NCI-H748 (cell line): Measurements from ENCODE around the gene ALKBH2.
A peak's percentile ranks its signal among the peaks of the same experiment; 100 is the strongest.

ENCODE experiments used
- DNase-seq: peaks from one replicate; lab custom pipeline; 2025; ENCODE audit not compliant: unreplicated experiment; lab: John Stamatoyannopoulos, UW

Gene ALKBH2

GRCh38 chr12:109093022-109093918, at the start of gene ALKBH2:
TSS of gene ALKBH2 (minus strand) at chr12:109093472. CDS start at chr12:109092786, 686 bp downstream.
- DNase-seq = peak; percentile 94

- DNase-seq = no peak
Observed at GRCh38 chr12:109140560-109140959, 47.3 kb upstream of the ALKBH2 start.

GRCh38 chr12:109139791-109140190, 46.5 kb upstream of the ALKBH2 start:
- DNase-seq = no peak

GRCh38 chr12:109139360-109139759, 46.1 kb upstream of the ALKBH2 start:
- DNase-seq = no peak

GRCh38 chr12:109137055-109137454, 43.8 kb upstream of the ALKBH2 start:
- DNase-seq = no peak

GRCh38 chr12:109134186-109134917, 41.1 kb upstream of the ALKBH2 start:
- DNase-seq = no peak

GRCh38 chr12:109131154-109132050, 38.1 kb upstream of the ALKBH2 start:
- no peak for DNase-seq

GRCh38 chr12:109130297-109131153, 37.3 kb upstream of the ALKBH2 start:
- DNase-seq = no peak

- DNase-seq = no peak
Observed at GRCh38 chr12:109127533-109128242, 34.4 kb upstream of the ALKBH2 start.

GRCh38 chr12:109126784-109127183, 33.5 kb upstream of the ALKBH2 start:
- no peak for DNase-seq

- peak; percentile 27 for DNase-seq
Observed at GRCh38 chr12:109125791-109126190, 32.5 kb upstream of the ALKBH2 start.

- no peak for DNase-seq
Observed at GRCh38 chr12:109124878-109125648, 31.8 kb upstream of the ALKBH2 start.

GRCh38 chr12:109121346-109121880, 28.1 kb upstream of the ALKBH2 start:
- no peak for DNase-seq

- no peak for DNase-seq
Observed at GRCh38 chr12:109120557-109120956, 27.3 kb upstream of the ALKBH2 start.

GRCh38 chr12:109120095-109120494, 26.8 kb upstream of the ALKBH2 start:
- no peak for DNase-seq

- no peak for DNase-seq
Observed at GRCh38 chr12:109116611-109116949, 23.3 kb upstream of the ALKBH2 start.

- no peak for DNase-seq
Observed at GRCh38 chr12:109115758-109116610, 22.7 kb upstream of the ALKBH2 start, which contains the start of gene ACACB. TSS of gene ACACB (plus strand) at chr12:109116587. CDS start at chr12:109139406, 22,819 bp downstream.

GRCh38 chr12:109115404-109115757, 22.1 kb upstream of the ALKBH2 start:
- no peak for DNase-seq
